Measurements from ENCODE around the gene HTRA3.

DNA sequence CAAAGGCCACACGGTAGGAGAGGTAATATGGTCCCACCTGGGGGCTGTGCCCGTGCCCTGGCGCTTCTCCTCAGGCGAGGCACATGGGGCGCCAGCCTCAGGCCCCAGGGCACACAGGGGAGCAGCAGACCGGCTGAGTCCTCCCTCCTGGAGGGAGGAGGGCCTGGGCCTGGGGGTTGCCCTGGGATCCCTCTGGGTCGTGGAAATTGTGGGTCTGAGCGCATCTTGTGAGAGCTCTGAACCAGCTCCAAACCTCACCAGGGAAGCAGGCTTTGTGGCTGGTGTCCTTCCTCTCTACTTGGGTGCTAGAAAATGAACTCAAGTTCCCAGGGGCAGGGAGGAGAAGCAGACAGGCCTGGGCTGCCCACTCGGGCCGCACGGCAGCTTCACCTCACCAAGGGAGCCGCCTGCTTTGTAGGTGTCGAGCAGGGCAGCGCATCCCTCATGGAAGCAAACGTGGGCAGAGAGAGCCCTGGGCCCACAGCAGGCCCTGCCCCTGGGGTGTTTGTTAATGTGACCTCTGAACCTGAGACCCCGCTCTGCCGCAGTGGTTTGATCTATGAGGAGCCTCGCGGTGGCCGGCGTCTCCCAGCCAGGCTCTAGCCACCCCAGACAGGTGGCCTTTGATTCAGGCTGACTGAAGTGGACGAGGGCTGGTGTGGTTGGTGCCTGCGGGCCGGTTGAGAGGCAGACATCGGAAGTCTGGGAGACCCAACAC, 10.8 kb downstream of the HTRA3 start:
- TF ChIP-seq, protein P1, sequence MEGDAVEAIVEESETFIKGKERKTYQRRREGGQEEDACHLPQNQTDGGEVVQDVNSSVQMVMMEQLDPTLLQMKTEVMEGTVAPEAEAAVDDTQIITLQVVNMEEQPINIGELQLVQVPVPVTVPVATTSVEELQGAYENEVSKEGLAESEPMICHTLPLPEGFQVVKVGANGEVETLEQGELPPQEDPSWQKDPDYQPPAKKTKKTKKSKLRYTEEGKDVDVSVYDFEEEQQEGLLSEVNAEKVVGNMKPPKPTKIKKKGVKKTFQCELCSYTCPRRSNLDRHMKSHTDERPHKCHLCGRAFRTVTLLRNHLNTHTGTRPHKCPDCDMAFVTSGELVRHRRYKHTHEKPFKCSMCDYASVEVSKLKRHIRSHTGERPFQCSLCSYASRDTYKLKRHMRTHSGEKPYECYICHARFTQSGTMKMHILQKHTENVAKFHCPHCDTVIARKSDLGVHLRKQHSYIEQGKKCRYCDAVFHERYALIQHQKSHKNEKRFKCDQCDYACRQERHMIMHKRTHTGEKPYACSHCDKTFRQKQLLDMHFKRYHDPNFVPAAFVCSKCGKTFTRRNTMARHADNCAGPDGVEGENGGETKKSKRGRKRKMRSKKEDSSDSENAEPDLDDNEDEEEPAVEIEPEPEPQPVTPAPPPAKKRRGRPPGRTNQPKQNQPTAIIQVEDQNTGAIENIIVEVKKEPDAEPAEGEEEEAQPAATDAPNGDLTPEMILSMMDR (conservative IDR thresholded peaks at IDR 0.05; ENCODE audit: low read length) = no peak
- TF ChIP-seq EZH2phosphoT487 (IDR thresholded peaks at IDR 0.05; ENCODE audit: borderline replicate concordance, low read depth, low read length) = no peak
